ENCODE data around the gene NUP93.
"Not testable (repeated sequence)": the region's sequence is repeated elsewhere in the genome, so short reads cannot be mapped to it uniquely, and the experiment has no call there.

GRCh38 chr16:56811602-56812001, 81.7 kb downstream of the NUP93 start:
- TF ChIP-seq ZNF274 (IDR thresholded peaks at IDR 0.05; ENCODE audit: low read depth, low read length); CTCF (IDR thresholded peaks at IDR 0.05 in 2 of 3, conservative IDR thresholded peaks at IDR 0.05 in 1 of 3; ENCODE audit: borderline replicate concordance in 1 of 3, insufficient read depth in 1 of 3, low read depth in 2 of 3, low read length in 2 of 3); POLR2AphosphoS5 (IDR thresholded peaks at IDR 0.05; ENCODE audit: low read depth, low read length); SP1 (IDR thresholded peaks at IDR 0.05; ENCODE audit: low read depth); RAD21 (IDR thresholded peaks at IDR 0.05; ENCODE audit: low read depth); ZBTB33 (IDR thresholded peaks at IDR 0.05; ENCODE audit: extremely low read depth, insufficient replicate concordance, low read length); POLR2A (IDR thresholded peaks at IDR 0.05; ENCODE audit: borderline replicate concordance, extremely low read depth, insufficient read depth, insufficient read length); ATF3 (IDR thresholded peaks at IDR 0.05); MAX (IDR thresholded peaks at IDR 0.05); ELF1 (IDR thresholded peaks at IDR 0.05; ENCODE audit: borderline replicate concordance, low read depth); REST (IDR thresholded peaks at IDR 0.05; ENCODE audit: low read depth); ZFX (IDR thresholded peaks at IDR 0.05); EZH2phosphoT487 (IDR thresholded peaks at IDR 0.05; ENCODE audit: borderline replicate concordance): not testable (repeated sequence)

Measured in HCT116 (cell line).